A549 treated with Mapracorat at 1 μM for 4 hours (cell line): ENCODE data around the gene LRP5. TPM values are rescaled to one million over a fixed set of nuclear protein-coding genes. Genes with fewer than 3 reads are reported as not detected.

ENCODE experiments used
- total RNA-seq: library from RNA; stranded (reverse); fragments of 200-300 nt; extraction: Qiagen RNA extraction; gene quantifications from 5 replicates; pipeline ENCODE4 v1.2.3, GENCODE V29; 2022

Gene LRP5
- total RNA-seq, result 30.9 to 54.0 TPM (median 49.6 TPM) in 5 replicates

DNA sequence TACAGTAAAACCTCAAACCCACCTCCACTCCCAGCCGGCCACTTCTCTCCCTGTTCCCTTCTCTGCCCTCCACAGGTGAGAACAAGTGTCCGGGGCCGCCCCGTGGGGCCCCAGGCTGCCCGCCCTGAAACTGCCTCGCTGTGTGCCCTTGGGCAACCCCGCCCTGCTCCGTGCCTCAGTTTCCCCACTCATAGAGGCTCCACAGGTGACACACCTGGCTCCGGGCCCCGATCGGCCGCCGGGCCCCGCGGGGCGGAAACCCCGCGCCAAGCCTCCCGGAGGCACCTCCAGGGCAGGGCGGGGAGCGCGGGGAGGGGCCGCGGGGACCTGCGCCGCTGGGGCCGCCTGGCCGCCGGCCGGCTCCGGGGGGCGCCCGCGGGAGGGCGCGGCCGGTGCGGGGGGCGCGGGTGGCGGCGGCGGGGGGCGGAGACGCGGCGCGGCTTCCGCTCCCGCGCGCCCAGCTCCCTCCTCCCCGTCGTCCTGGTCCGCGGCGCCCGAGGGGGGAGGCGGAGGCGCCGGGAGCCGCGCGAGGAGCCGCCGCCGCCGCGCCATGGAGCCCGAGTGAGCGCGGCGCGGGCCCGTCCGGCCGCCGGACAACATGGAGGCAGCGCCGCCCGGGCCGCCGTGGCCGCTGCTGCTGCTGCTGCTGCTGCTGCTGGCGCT is at the start of gene LRP5:
TSS of gene LRP5 (plus strand) at position 475 of the 663 bp plus-strand sequence. CDS start at position 599, 124 bp downstream.

DNA sequence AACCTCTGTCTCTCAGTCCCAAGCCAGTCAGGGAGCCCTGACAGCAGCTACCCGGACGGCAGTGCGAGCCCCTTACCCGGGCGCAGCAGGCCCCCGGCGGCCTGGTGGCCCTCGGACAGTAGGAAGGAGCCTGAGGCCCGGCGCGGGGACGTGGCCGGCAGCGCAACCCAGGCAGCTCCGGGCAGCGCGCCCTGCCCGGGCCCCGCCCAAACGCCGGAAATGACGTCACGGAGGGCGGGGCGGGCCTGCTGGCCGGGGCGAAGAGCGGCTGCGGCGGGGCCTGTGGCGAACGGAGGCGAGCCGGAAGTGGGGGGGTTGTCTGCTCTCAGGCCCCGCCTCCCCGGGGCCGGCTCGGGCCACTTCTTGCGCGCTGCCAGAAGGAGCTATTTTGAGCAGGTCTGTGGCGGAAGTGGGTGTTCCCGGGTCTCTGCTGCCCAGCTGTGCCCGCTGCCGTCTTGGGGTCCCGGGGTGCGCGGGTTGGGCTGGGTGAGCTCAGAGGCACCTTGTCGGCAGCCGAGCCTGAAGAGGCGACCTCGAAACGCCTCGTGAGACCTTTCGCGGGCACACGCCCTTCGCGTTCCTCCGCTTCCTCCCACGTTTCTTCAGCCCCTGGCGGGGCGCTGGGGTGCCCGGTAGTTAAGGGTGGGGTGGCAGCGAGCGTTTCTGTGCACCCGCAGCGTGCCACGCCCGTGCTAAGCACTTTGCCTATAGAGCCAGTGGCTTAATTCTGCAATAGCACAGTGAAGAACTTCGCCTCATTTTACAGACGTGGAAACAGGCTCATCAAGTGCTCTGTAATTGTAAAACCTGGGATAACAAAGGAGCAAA is 40.4 kb upstream of the LRP5 start, which contains the start of gene C11orf24:
TSS of gene C11orf24 (minus strand) at position 193 of the 828 bp plus-strand sequence. CDS start 8,206 bp downstream, outside the sequence.

DNA sequence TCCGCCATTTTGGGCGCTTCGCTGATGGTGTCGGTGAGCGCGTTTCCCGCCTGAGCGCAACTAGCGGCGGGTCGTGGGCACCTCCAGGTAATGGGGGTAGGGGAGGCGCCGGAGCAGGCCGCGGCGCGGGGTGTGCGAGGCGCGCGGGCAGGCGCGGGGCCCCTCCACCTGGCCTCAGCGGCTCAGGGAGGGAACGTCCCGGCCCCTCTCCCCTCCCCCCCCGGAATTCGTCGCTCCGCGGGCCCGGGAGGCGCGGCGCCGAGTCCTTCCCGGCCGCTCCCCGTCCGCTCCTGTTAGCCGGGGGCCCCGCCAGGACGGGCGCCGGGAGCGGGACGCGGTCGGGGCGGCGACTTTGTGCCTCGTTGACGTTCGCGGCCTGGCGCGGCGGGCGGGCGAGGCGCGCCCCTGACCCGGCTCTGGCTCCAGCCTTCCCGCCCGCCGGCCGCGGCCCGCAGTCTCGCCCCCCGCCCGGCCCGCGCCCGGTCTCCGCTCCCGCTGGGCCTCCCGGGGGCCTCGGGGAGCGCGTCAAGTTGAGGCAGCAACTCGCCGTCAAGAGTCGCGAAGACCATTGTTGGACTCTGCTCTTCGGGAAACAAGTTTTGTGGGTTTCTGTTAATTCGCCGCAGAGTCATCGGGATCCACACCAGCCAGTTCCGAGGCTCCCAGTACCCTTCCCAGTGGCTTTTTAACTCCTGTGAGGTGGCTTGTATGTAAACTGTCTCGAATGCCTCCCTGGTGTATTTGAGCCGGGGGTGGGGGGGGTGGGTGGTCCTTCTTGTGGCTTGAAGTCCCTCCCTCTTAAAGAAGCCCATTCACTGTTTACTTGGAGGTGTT is 148.6 kb downstream of the LRP5 start, which contains the start of gene PPP6R3:
TSS of gene PPP6R3 (plus strand) at position 12 of the 834 bp plus-strand sequence. CDS start 76,913 bp downstream, outside the sequence.

Other genes starting within 250 kb of the LRP5 start
- 31.4 to 37.8 TPM (median 36.2 TPM) in 5 replicates for gene CHKA, start 191.2 kb upstream of the LRP5 start, total RNA-seq
- 19.8 to 24.0 TPM (median 21.6 TPM) in 5 replicates for gene KMT5B, start 99.3 kb upstream of the LRP5 start, total RNA-seq
- 56.1 to 62.8 TPM (median 58.4 TPM) in 5 replicates for gene C11orf24, start 40.6 kb upstream of the LRP5 start, total RNA-seq
- 43.2 to 59.4 TPM (median 55.5 TPM) in 5 replicates for gene PPP6R3, start 148.2 kb downstream of the LRP5 start, total RNA-seq